Heart left ventricle (tissue), 16 donors: ENCODE measurements around the gene TDRD1. TPM values are rescaled to one million over a fixed set of nuclear protein-coding genes. Genes with fewer than 3 reads are reported as not detected.
A peak's percentile ranks its signal among the peaks of the same experiment; 100 is the strongest.

Experiments
- ATAC-seq, 4 donors: fragments of 200-7000 bp; cut with Tn5 transposase; one replicate each; pipeline ENCODE4 v1.9.1; 2020 to 2022; ENCODE audit warnings: moderate library complexity in 4 of 4, mild to moderate bottlenecking in 3 of 4, moderate number of reproducible peaks in 1 of 4
- DNase-seq, 5 donors: peaks; one replicate each; pipeline ENCODE4 v3.0.0-alpha.2; 2020
- H3K27ac ChIP-seq, 12 donors: fragments of 200-600 bp; sonication (generic) in 4 of 12; one replicate each; pipeline versions ENCODE4 v1.5.0 to v1.8.0; 2016 to 2022; ENCODE audit warnings: mild to moderate bottlenecking in 2 of 12
- H3K27me3 ChIP-seq, 9 donors: fragments of 200-600 bp; sonication (generic) in 2 of 9; one replicate each; pipeline versions ENCODE4 v1.5.1 to v1.8.0; 2016 to 2022; ENCODE audit warnings: mild to moderate bottlenecking in 3 of 9
- H3K36me3 ChIP-seq, 9 donors: fragments of 200-600 bp; sonication (generic) in 2 of 9; one replicate each; pipeline versions ENCODE4 v1.5.0 to v1.8.0; 2018 to 2022; ENCODE audit warnings: mild to moderate bottlenecking in 2 of 9
- H3K4me1 ChIP-seq, 12 donors: fragments of 200-600 bp; sonication (generic) in 4 of 12; one replicate each; pipeline versions ENCODE4 v1.5.0 to v1.8.0; 2016 to 2022; ENCODE audit warnings: mild to moderate bottlenecking in 3 of 12
- H3K4me3 ChIP-seq, 12 donors: fragments of 200-600 bp; sonication (generic) in 4 of 12; one replicate each; pipeline versions ENCODE4 v1.5.0 to v1.8.0; 2017 to 2022; ENCODE audit warnings: mild to moderate bottlenecking in 9 of 12, moderate library complexity in 4 of 12
- H3K9me3 ChIP-seq, 12 donors: fragments of 200-600 bp; sonication (generic) in 4 of 12; one replicate each; pipeline versions ENCODE4 v1.5.0 to v1.8.0; 2016 to 2022; ENCODE audit warnings: mild to moderate bottlenecking in 1 of 12
- CTCF ChIP-seq, 12 donors: fragments of 200-600 bp; sonication (generic) in 4 of 12; IDR thresholded peaks; one replicate each; pipeline versions ENCODE4 v1.5.0 to v1.8.0; 2018 to 2022; ENCODE audit warnings: antibody characterized with exemption in 12 of 12, mild to moderate bottlenecking in 5 of 12
- POLR2A ChIP-seq, 2 donors: fragments of 450-650 bp; IDR thresholded peaks; one replicate each; pipeline ENCODE4 v1.6.1; 2017; ENCODE audit warnings: antibody characterized with exemption in 2 of 2, mild to moderate bottlenecking in 2 of 2, moderate library complexity in 2 of 2
- WGBS, 4 donors: extraction: QIAGEN DNeasy Blood & Tissue Kit in 2 of 4; methylation state at CpG; one replicate each; pipeline versions ENCODE4 v1.1.5 to v1.1.7; 2013 to 2018; 5-methylcytosine and 5-hydroxymethylcytosine counted together
- intact Hi-C, 10 donors: fragments of 100-400 bp; cut with DNase I; formaldehyde crosslinking; loops; one replicate each; pipeline versions ENCODE4 v1.11.1 to v1.14.2; 2022
- polyA plus RNA-seq, 2 donors: library from polyadenylated mRNA; stranded (reverse); fragments of 200-250 nt; gene quantifications; one replicate each; pipeline ENCODE4 v1.2.3, GENCODE V29; 2013
- total RNA-seq, 9 donors: library from RNA; depleted of rRNA in 2 of 9; stranded (reverse); fragments of >200 nt in 2 of 9; fragmentation: NEBNext Ultra II Directional in 3 of 9; extraction: Animal tissue kit (Norgen Biotek cat#: 25700) in 3 of 9; gene quantifications; one replicate each; pipeline versions ENCODE4 v1.1.0 to v1.2.4, GENCODE V29; 2016 to 2023
- donor health status: ischemic (EF 13 %, LVEDD 7.1; RV severe dilation, severe dysfunction).
- donor health status: healthy with polysubstance abuse.
- donor health status: DM: no; HTN: yes; CAD: no.
- donor health status: DM: no; HTN: no; CAD: no.
- donor health status: ischemic (EF 25% LVEDD 6.9; RV normal size, moderate dysfunction).
- donor health status: ischemic (EF 25% LVEDD 5.7; RV mildly dilated, moderate dysfunction).
- donor health status: healthy.
- donor health status: DM: yes; HTN: yes; CAD: no.
- donor health status: ischemic (EF 35%, LVEDD 5.7; RV mildly dilated, moderate dysfunction).
- donor health status: nonischemic (EF 11% LVEDD 7.7; RV severe dilation, severe dysfunction).
- donor health status: DM: yes; HTN: yes; CAD: no.
- donor health status: PGD.
- donor health status: ischemic (EF 29% LVEDD 5.4; RV normal size, mild dysfunction).
- donor health status: nonischemic (EF 23%, LVEDD 6.1; RV moderate dilation, normal function).

TDRD1 gene
- total and polyA plus RNA-seq, 11 donors, result 0.08 to 3.8 (median 1.8) TPM

GRCh38 chr10:114151486-114151885 is 27.7 kb upstream of the TDRD1 start:
- H3K4me1 ChIP-seq, result no peaks in the 10 kb centered on the region
- no peak for TF ChIP-seq CTCF (IDR thresholded peaks at IDR 0.05)
- TF ChIP-seq POLR2A (IDR thresholded peaks at IDR 0.05), result no peak

DNA sequence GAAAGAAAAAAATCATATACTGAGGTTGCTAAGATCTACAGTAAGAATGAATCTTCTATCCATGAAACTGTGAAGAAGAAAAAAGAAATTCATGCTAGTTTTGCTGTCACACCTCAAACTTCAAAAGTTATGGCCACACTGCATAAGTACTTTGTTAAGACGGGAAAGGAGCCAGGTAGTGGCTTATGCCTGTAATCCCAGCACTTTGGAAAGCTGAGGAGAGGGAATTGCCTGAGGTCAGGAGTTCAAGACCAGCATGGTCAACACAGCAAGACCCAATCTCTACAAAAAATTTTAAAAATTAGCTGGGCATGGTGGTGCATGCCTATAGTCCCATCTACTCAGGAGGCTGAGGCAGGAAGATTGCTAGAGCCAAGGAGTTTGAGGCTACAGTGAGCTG is 27.3 kb upstream of the TDRD1 start:
- H3K4me1 ChIP-seq, result no peaks in the 10 kb centered on the region
- intact Hi-C loops, result no loop called here
- peaks cover 0 to 85% (median 62%) of the 10 kb centered on the region in 9 donors for H3K36me3 ChIP-seq
- no peak for DNase-seq
- TF ChIP-seq POLR2A (IDR thresholded peaks at IDR 0.05), result no peak
- 93 to 97% (median 95%) methylated on average over 1 of the region's 1 CpG for WGBS, 4 donors
- no peak overlapping the region for H3K4me3 ChIP-seq
- no peak for ATAC-seq
- H3K27ac ChIP-seq, result no peak overlapping the region
- peaks cover 0 to 8% (median 0%) of the 10 kb centered on the region in 12 donors for H3K9me3 ChIP-seq
- no peaks in the 10 kb centered on the region for H3K27me3 ChIP-seq

More at GRCh38 chr10:114151486-114151885, 27.7 kb upstream of the TDRD1 start:
- DNase-seq, result no peak
- H3K9me3 ChIP-seq, result peaks cover 0 to 8% (median 0%) of the 10 kb centered on the region in 12 donors
- H3K27ac ChIP-seq, result no peak overlapping the region
- H3K36me3 ChIP-seq, result peaks cover 0 to 85% (median 62%) of the 10 kb centered on the region in 9 donors
- no peak for ATAC-seq
- H3K4me3 ChIP-seq, result no peak overlapping the region
- H3K27me3 ChIP-seq, result no peaks in the 10 kb centered on the region
- intact Hi-C loops, result no loop called here
- 95 to 100% (median 96%) methylated on average over 2 of the region's 2 CpGs for WGBS, 4 donors

DNA sequence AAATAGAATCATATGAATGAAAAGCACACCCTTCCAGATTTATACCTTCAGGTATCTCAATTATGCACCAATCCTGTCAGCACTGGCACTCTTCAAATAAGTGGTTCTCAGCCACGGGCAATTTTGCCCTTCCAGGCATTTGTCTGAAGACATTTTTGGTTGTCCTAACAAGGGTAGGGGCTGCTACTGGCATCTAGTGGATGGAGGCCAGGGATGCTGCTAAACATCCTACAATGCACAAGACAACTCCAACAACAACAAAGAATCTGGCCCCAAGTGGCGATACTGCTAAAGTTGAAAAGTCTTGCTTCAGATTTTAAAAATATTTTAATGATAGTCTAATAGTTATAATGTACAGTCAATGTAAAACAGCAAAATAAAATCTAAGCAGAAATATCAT is 21.2 kb upstream of the TDRD1 start:
- intact Hi-C loops, result no loop called here
- no peak for TF ChIP-seq POLR2A (IDR thresholded peaks at IDR 0.05)
- TF ChIP-seq CTCF (IDR thresholded peaks at IDR 0.05), result no peak
- Histone ChIP-seq H3K36me3 (peaks cover 0 to 61% (median 41%) of the 10 kb centered on the region in 9 donors), H3K4me3 (no peak overlapping the region), H3K27ac (no peak overlapping the region), H3K27me3 (no peaks in the 10 kb centered on the region), H3K4me1 (peaks cover 0 to 29% (median 5%) of the 10 kb centered on the region in 12 donors), H3K9me3 (peaks cover 0 to 8% (median 0%) of the 10 kb centered on the region in 12 donors)
- 72 to 82% (median 72%) methylated on average over 2 of the region's 2 CpGs for WGBS, 4 donors
- ATAC-seq, result no peak
- DNase-seq, result no peak

GRCh38 chr10:114163062-114163461 is 16.1 kb upstream of the TDRD1 start:
- H3K4me3 ChIP-seq, result no peak overlapping the region
- H3K4me1 ChIP-seq, result peaks cover 0 to 44% (median 18%) of the 10 kb centered on the region in 12 donors
- H3K27ac ChIP-seq, result peak overlapping the region in 2 of 12 donors; percentile 0 to 14
- DNase-seq (no peak), ATAC-seq (no peak)
- TF ChIP-seq CTCF (IDR thresholded peaks at IDR 0.05) (no peak), POLR2A (IDR thresholded peaks at IDR 0.05) (no peak)
- no peaks in the 10 kb centered on the region for H3K27me3 ChIP-seq
- intact Hi-C loops, result no loop called here
- 51 to 67% (median 59%) methylated on average over 2 of the region's 2 CpGs for WGBS, 4 donors
- peaks cover 0 to 1% (median 0%) of the 10 kb centered on the region in 12 donors for H3K9me3 ChIP-seq
- H3K36me3 ChIP-seq, result peaks cover 0 to 20% (median 14%) of the 10 kb centered on the region in 9 donors

DNA sequence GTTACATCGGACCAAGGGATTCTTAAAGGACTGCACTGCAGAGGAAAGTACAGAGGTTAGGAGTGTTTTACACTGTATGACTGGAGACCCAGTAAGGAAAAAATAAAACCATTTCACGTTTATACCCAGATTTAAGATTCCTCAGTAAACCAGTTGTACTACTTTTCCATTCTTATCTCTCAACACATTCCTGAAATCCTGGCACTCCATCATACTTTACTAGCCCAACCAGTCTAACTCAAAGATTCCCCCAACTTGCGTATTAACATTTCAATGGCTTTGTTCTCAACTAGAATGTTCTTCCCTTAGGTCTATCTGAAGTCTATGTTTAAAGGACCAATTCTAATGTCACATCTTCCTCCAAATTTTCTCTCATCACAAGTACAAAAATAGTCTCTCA is 13.1 kb upstream of the TDRD1 start:
- Histone ChIP-seq H3K27ac (peak overlapping the region in 1 of 12 donors; percentile 2), H3K27me3 (no peaks in the 10 kb centered on the region), H3K36me3 (peaks cover 0 to 18% (median 13%) of the 10 kb centered on the region in 9 donors), H3K4me3 (no peak overlapping the region), H3K9me3 (peaks cover 0 to 20% (median 4%) of the 10 kb centered on the region in 12 donors), H3K4me1 (peaks cover 0 to 31% (median 13%) of the 10 kb centered on the region in 12 donors)
- intact Hi-C loops, result no loop called here
- ATAC-seq (peak in 3 of 4 donors; percentile 12 to 48 (median 23)), DNase-seq (no peak)
- TF ChIP-seq POLR2A (IDR thresholded peaks at IDR 0.05) (no peak), CTCF (IDR thresholded peaks at IDR 0.05) (no peak)
- WGBS, 4 donors, result 50 to 60% (median 56%) methylated on average over 3 of the region's 3 CpGs
